Heart right ventricle (tissue), 16 donors: Measurements from ENCODE around the gene SEMA3C. TPM values are rescaled to one million over a fixed set of nuclear protein-coding genes. Genes with fewer than 3 reads are reported as not detected.

Source experiments
- ATAC-seq, 8 donors: fragments of 200-7000 bp; cut with Tn5 transposase; one replicate each; pipeline ENCODE4 v1.9.1; 2020; ENCODE audit warnings: mild to moderate bottlenecking in 8 of 8, moderate library complexity in 8 of 8, moderate number of reproducible peaks in 1 of 8
- DNase-seq, 2 donors: peaks; one replicate each; pipeline ENCODE4 v3.0.0-alpha.2; 2020
- H3K27ac ChIP-seq, 10 donors: fragments of 200-600 bp; sonication (generic) in 2 of 10; one replicate each; pipeline versions ENCODE4 v1.5.0 to v1.8.0; 2020 to 2022; ENCODE audit warnings: mild to moderate bottlenecking in 3 of 10
- H3K27me3 ChIP-seq, 7 donors: fragments of 200-600 bp; one replicate each; pipeline ENCODE4 v1.8.0; 2021 to 2022; ENCODE audit warnings: mild to moderate bottlenecking in 2 of 7
- H3K36me3 ChIP-seq, 9 donors: fragments of 200-600 bp; sonication (generic) in 1 of 9; one replicate each; pipeline versions ENCODE4 v1.5.0 to v1.8.0; 2020 to 2022; ENCODE audit warnings: mild to moderate bottlenecking in 2 of 9
- H3K4me1 ChIP-seq, 9 donors: fragments of 200-600 bp; sonication (generic) in 1 of 9; one replicate each; pipeline versions ENCODE4 v1.5.0 to v1.8.0; 2020 to 2022; ENCODE audit warnings: mild to moderate bottlenecking in 4 of 9
- H3K4me3 ChIP-seq, 10 donors: fragments of 200-600 bp; sonication (generic) in 2 of 10; one replicate each; pipeline versions ENCODE4 v1.5.0 to v1.8.0; 2020 to 2022; ENCODE audit warnings: mild to moderate bottlenecking in 7 of 10, moderate library complexity in 2 of 10
- H3K9me3 ChIP-seq, 11 donors: fragments of 200-600 bp in 10 of 11; sonication (generic) in 2 of 11; one replicate each; pipeline versions ENCODE4 v1.5.0 to v1.8.0; 2013 to 2022; ENCODE audit warnings: mild to moderate bottlenecking in 2 of 11, control low read depth in 1 of 11, moderate library complexity in 1 of 11
- CTCF ChIP-seq, 9 donors: fragments of 200-600 bp; sonication (generic) in 2 of 9; IDR thresholded peaks; one replicate each; pipeline versions ENCODE4 v1.5.0 to v1.8.0; 2021 to 2022; ENCODE audit warnings: antibody characterized with exemption in 9 of 9, mild to moderate bottlenecking in 5 of 9, moderate library complexity in 1 of 9
- whole genome bisulfite sequencing, 2 donors: extraction: QIAGEN DNeasy Blood & Tissue Kit; methylation state at CpG; one replicate each; pipeline ENCODE4 v1.1.7; 2013; ENCODE audit warnings: inconsistent platforms in 1 of 2; 5-methylcytosine and 5-hydroxymethylcytosine counted together
- intact Hi-C, 10 donors: fragments of 100-400 bp; cut with DNase I; formaldehyde crosslinking; loops; one replicate each; pipeline versions ENCODE4 v1.11.1 to v1.14.2; 2022
- polyA plus RNA-seq, 2 donors: library from polyadenylated mRNA; stranded (reverse); fragments of 200-250 nt; gene quantifications; one replicate each; pipeline ENCODE4 v1.2.3, GENCODE V29; 2013
- total RNA-seq, 10 donors: library from RNA; stranded (reverse); fragmentation: NEBNext Ultra II Directional in 3 of 10; extraction: Animal tissue kit (Norgen Biotek cat#: 25700) in 3 of 10; gene quantifications; one replicate each; pipeline versions ENCODE4 v1.2.1 to v1.2.4, GENCODE V29; 2021 to 2023
- donor health status: Arrhythmogenic right ventricular cardiomyopathy.
- donor health status: ischemic (EF 13 %, LVEDD 7.1; RV severe dilation, severe dysfunction).
- donor health status: healthy with polysubstance abuse.
- donor health status: DM: no; HTN: yes; CAD: no.
- donor health status: DM: no; HTN: no; CAD: no.
- donor health status: ischemic (EF 25% LVEDD 6.9; RV normal size, moderate dysfunction).
- donor health status: ischemic (EF 25% LVEDD 5.7; RV mildly dilated, moderate dysfunction).
- donor health status: healthy.
- donor health status: DM: yes; HTN: yes; CAD: no.
- donor health status: Ischemic cardiomyopathy.
- donor health status: ischemic (EF 35%, LVEDD 5.7; RV mildly dilated, moderate dysfunction).
- donor health status: nonischemic (EF 11% LVEDD 7.7; RV severe dilation, severe dysfunction).
- donor health status: DM: yes; HTN: yes; CAD: no.
- donor health status: PGD.
- donor health status: ischemic (EF 29% LVEDD 5.4; RV normal size, mild dysfunction).
- donor health status: nonischemic (EF 23%, LVEDD 6.1; RV moderate dilation, normal function).

SEMA3C gene
- total and polyA plus RNA-seq, 12 donors, result 14.5 to 83.2 (median 57.3) TPM

DNA sequence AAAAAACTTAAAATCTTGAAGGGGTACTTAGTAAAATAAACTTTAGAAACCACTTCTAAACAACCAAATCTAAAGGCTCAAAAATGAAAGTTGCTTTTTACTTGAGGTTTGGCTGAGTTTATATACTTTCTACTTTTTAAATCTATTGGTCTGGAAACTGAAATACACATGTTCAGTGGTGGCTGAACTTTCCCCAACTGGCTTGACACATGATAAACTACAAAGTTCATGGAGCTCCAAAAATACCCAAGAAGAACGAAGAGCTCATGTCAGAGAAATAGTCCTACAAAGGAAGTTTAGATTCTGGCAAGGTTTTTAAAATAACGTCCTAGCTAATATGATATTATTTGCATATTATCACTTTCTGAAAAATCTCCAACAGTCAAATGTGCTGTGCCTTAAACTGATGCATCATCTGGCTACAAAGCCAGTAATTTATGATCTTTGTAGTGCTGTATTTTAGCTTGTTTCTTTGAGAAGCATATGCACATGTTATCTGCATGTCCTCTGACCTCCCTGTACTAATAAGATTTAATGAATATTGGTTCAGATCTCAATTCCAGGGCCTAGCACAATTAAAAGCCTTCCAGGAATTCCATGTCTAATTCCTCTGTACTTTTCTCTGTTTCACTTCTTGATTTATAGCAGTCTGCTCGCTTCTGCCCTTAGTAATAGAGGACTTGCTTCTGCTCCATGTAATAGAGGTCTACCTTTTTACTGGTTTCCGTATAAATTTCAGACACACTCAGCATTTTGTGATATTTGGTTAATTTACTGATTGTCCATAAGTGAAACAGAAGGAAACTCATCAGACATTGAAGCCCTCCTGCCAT, 28.2 kb downstream of the SEMA3C start:
- intact Hi-C loops, result no loop called here
- H3K9me3 ChIP-seq, result no peaks in the 10 kb centered on the region
- 46 to 51% methylated on average over 4 of the region's 4 CpGs for WGBS, 2 donors
- TF ChIP-seq CTCF (IDR thresholded peaks at IDR 0.05), result no peak
- no peak for ATAC-seq
- no peaks in the 10 kb centered on the region for H3K27me3 ChIP-seq
- peaks cover 0 to 15% (median 9%) of the 10 kb centered on the region in 9 donors for H3K4me1 ChIP-seq
- peak overlapping the region in 4 of 10 donors; percentile 4 to 29 (median 12) for H3K27ac ChIP-seq
- peaks cover 0 to 4% (median 0%) of the 10 kb centered on the region in 9 donors for H3K36me3 ChIP-seq
- DNase-seq, result no peak
- H3K4me3 ChIP-seq, result no peak overlapping the region

DNA sequence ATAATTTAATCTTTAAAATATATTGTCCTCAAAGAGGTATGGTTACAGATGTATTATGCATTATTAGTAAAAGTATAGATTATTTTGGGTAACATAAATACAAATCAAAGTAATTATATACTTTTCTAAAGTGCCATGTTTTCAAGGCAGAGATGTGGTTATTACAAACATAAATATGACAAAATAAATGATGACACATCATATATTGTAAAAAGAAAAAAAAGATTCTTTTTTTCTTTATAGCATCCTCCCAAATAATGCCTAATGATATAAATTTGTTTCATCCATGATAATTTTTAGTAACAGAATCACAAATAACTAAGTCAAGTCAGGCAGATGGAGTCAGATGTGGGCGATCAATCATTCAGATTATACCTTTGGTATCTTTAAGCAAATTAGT, 29.3 kb downstream of the SEMA3C start:
- DNase-seq (no peak), ATAC-seq (no peak)
- no peak overlapping the region for H3K27ac ChIP-seq
- H3K36me3 ChIP-seq, result peaks cover 0 to 4% (median 0%) of the 10 kb centered on the region in 9 donors
- no peak overlapping the region for H3K4me3 ChIP-seq
- WGBS, 2 donors, result 94 to 98% methylated on average over 1 of the region's 1 CpG
- no peaks in the 10 kb centered on the region for H3K9me3 ChIP-seq
- H3K4me1 ChIP-seq, result peaks cover 0 to 17% (median 10%) of the 10 kb centered on the region in 9 donors
- intact Hi-C loops, result no loop called here
- H3K27me3 ChIP-seq, result no peaks in the 10 kb centered on the region
- no peak for TF ChIP-seq CTCF (IDR thresholded peaks at IDR 0.05)

DNA sequence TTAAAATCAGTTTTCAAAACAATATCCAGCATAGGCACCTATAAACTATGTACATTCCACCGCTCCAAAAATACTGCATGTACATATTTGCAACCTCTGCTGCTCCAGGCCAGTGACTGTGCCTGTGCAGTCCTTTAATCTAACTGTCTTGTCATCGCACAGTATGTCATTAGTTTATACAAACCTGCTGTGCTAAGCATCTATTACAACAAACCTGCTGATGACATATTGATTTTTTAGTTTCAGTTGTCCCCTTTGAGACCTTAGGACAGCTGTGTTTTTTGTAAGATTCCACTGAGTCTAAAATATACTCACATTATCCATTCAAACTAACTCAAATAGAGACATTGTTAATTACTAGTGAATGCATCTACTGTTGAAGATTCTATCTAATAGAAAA, 33.1 kb downstream of the SEMA3C start:
- H3K9me3 ChIP-seq, result no peaks in the 10 kb centered on the region
- intact Hi-C loops, result no loop called here
- no peak for TF ChIP-seq CTCF (IDR thresholded peaks at IDR 0.05)
- peaks cover 0 to 4% (median 0%) of the 10 kb centered on the region in 9 donors for H3K36me3 ChIP-seq
- no peak for ATAC-seq
- H3K27me3 ChIP-seq, result no peaks in the 10 kb centered on the region
- no peak overlapping the region for H3K4me3 ChIP-seq
- WGBS, 2 donors, result 76 to 79% methylated on average over 2 of the region's 2 CpGs
- no peak for DNase-seq
- H3K4me1 ChIP-seq, result peaks cover 0 to 42% (median 19%) of the 10 kb centered on the region in 9 donors
- no peak overlapping the region for H3K27ac ChIP-seq

GRCh38 chr7:80884511-80885195, 34.2 kb downstream of the SEMA3C start:
- H3K27me3 ChIP-seq, result no peaks in the 10 kb centered on the region
- H3K4me3 ChIP-seq, result no peak overlapping the region
- ATAC-seq (no peak), DNase-seq (no peak)
- intact Hi-C loops, result no loop called here
- TF ChIP-seq CTCF (IDR thresholded peaks at IDR 0.05), result no peak
- 63 to 68% methylated on average over 6 of the region's 6 CpGs for WGBS, 2 donors
- H3K36me3 ChIP-seq, result peaks cover 0 to 4% (median 0%) of the 10 kb centered on the region in 9 donors
- H3K9me3 ChIP-seq, result no peaks in the 10 kb centered on the region
- H3K27ac ChIP-seq, result peak overlapping the region in 4 of 10 donors; percentile 6 to 65 (median 48)
- peaks cover 0 to 38% (median 12%) of the 10 kb centered on the region in 9 donors for H3K4me1 ChIP-seq
